ENCODE data around the gene FRMD7. TPM values are rescaled to one million over a fixed set of nuclear protein-coding genes. Genes with fewer than 3 reads are reported as not detected.

The FRMD7 gene
- total RNA-seq, 1 experiment from 2014 or later, result not detected

DNA sequence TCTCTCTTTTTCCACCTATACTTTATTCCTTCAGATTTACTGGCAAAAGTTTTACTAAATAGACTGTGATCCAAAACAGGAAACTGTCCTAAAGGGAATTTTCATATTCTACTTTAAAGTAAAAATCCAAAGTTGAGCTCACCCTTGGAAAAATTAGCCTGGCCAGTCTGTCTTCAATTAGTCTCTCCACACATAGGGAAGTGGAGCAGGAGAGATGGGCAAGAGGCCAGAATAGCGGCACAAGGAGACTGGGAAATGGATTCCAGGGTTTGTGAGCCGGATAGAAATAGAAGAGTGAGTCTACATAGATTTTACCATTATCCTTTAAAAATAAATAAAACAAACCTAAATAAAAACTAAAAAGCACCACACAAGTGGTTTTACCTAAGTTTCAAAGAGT is 16.2 kb upstream of the FRMD7 start:
- no peaks in the 10 kb centered on the region for H3K4me1 ChIP-seq (ENCODE audit: insufficient read depth, low read length, poor library complexity, severe bottlenecking)
- H3K36me3 ChIP-seq (ENCODE audit: insufficient read depth, low read length, poor library complexity, severe bottlenecking), result no peaks in the 10 kb centered on the region
- POLR2A ChIA-PET (ENCODE audit: low non-redundant PET), result no interaction called here
- intact Hi-C loops (cut with micrococcal nuclease; ENCODE audit: unreplicated experiment), result no loop called here
- no peaks in the 10 kb centered on the region for H3K9me3 ChIP-seq (ENCODE audit: low read depth, low read length, poor library complexity, severe bottlenecking)
- TF ChIP-seq EZH2 (IDR thresholded peaks at IDR 0.05; ENCODE audit: borderline replicate concordance, low read depth, low read length, poor library complexity, severe bottlenecking), result no peak
- TF ChIP-seq, protein P1, sequence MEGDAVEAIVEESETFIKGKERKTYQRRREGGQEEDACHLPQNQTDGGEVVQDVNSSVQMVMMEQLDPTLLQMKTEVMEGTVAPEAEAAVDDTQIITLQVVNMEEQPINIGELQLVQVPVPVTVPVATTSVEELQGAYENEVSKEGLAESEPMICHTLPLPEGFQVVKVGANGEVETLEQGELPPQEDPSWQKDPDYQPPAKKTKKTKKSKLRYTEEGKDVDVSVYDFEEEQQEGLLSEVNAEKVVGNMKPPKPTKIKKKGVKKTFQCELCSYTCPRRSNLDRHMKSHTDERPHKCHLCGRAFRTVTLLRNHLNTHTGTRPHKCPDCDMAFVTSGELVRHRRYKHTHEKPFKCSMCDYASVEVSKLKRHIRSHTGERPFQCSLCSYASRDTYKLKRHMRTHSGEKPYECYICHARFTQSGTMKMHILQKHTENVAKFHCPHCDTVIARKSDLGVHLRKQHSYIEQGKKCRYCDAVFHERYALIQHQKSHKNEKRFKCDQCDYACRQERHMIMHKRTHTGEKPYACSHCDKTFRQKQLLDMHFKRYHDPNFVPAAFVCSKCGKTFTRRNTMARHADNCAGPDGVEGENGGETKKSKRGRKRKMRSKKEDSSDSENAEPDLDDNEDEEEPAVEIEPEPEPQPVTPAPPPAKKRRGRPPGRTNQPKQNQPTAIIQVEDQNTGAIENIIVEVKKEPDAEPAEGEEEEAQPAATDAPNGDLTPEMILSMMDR (conservative IDR thresholded peaks at IDR 0.05; ENCODE audit: low read depth, low read length), result no peak
- no peak overlapping the region for H3K27ac ChIP-seq (ENCODE audit: low read depth, low read length, poor library complexity, severe bottlenecking)
- CTCF ChIA-PET, result no interaction called here
- H3K27me3 ChIP-seq (replicated peaks; ENCODE audit: insufficient read depth, low read depth, low read length, poor library complexity), result no peaks in the 10 kb centered on the region
- BruUV-seq (replicated peaks), result no TSS peak
- no peak overlapping the region for H3K4me3 ChIP-seq (ENCODE audit: low read depth, low read length, poor library complexity, severe bottlenecking)
- no peak for DNase-seq (ENCODE audit: low spot score)

DNA sequence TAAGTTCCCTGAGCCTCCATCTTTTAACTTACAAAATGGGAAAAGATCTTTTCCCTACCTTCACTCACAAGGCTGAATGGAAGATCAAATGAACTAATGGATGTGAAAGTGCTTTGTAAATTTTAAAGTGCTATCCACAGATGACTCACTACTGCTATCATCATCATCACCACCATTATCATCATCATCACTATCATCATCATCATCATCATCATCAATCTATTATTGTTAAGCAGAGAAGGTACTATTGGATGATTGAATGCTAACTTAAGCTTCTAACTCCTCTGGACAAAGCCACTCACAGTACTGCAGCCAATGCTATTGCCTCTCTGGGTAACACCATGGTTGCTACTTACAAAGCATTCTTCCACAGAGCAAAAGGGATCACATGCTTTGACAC is 1.9 kb downstream of the FRMD7 start:
- no peak for TF ChIP-seq EZH2 (IDR thresholded peaks at IDR 0.05; ENCODE audit: borderline replicate concordance, low read depth, low read length, poor library complexity, severe bottlenecking)
- TF ChIP-seq, protein P1 (conservative IDR thresholded peaks at IDR 0.05; ENCODE audit: low read depth, low read length), result no peak
- ChIA-PET POLR2A (ENCODE audit: low non-redundant PET) (no interaction called here), CTCF (no interaction called here)
- DNase-seq (ENCODE audit: low spot score), result no peak
- Histone ChIP-seq H3K27ac (ENCODE audit: low read depth, low read length, poor library complexity, severe bottlenecking) (no peak overlapping the region), H3K36me3 (ENCODE audit: insufficient read depth, low read length, poor library complexity, severe bottlenecking) (no peaks in the 10 kb centered on the region), H3K9me3 (ENCODE audit: low read depth, low read length, poor library complexity, severe bottlenecking) (no peaks in the 10 kb centered on the region), H3K27me3 (replicated peaks; ENCODE audit: insufficient read depth, low read depth, low read length, poor library complexity) (peaks cover 9% of the 10 kb centered on the region), H3K4me1 (ENCODE audit: insufficient read depth, low read length, poor library complexity, severe bottlenecking) (no peaks in the 10 kb centered on the region), H3K4me3 (ENCODE audit: low read depth, low read length, poor library complexity, severe bottlenecking) (no peak overlapping the region)
- no TSS peak for BruUV-seq (replicated peaks)
- intact Hi-C loops (cut with micrococcal nuclease; ENCODE audit: unreplicated experiment), result no loop called here

DNA sequence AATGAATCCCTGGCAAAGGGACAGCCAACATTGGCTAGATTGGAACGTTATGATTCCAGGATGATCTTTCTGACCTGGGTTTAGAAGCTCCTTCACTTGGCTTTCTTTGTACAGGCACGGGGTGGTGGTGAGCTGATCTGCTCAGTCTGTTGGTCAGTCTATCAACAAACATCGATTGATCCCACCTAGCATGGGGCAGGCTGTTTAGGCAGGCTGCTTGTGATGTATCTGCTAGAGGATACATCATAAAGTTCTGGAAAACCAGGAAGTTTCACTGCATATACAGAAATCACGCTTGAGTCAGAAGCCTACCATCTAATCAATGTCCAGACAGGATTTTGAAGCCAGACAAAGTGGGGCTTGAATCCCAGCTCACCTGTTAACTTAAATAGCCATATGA is 6.9 kb downstream of the FRMD7 start:
- ChIA-PET POLR2A (ENCODE audit: low non-redundant PET) (no interaction called here), CTCF (no interaction called here)
- Histone ChIP-seq H3K9me3 (ENCODE audit: low read depth, low read length, poor library complexity, severe bottlenecking) (no peaks in the 10 kb centered on the region), H3K36me3 (ENCODE audit: insufficient read depth, low read length, poor library complexity, severe bottlenecking) (no peaks in the 10 kb centered on the region), H3K4me3 (ENCODE audit: low read depth, low read length, poor library complexity, severe bottlenecking) (no peak overlapping the region), H3K27me3 (replicated peaks; ENCODE audit: insufficient read depth, low read depth, low read length, poor library complexity) (no peaks in the 10 kb centered on the region), H3K27ac (ENCODE audit: low read depth, low read length, poor library complexity, severe bottlenecking) (no peak overlapping the region), H3K4me1 (ENCODE audit: insufficient read depth, low read length, poor library complexity, severe bottlenecking) (no peaks in the 10 kb centered on the region)
- TF ChIP-seq EZH2 (IDR thresholded peaks at IDR 0.05; ENCODE audit: borderline replicate concordance, low read depth, low read length, poor library complexity, severe bottlenecking), result no peak
- TF ChIP-seq, protein P1 (conservative IDR thresholded peaks at IDR 0.05; ENCODE audit: low read depth, low read length), result no peak
- intact Hi-C loops (cut with micrococcal nuclease; ENCODE audit: unreplicated experiment), result no loop called here
- no peak for DNase-seq (ENCODE audit: low spot score)
- BruUV-seq (replicated peaks), result no TSS peak

All from A673 (cell line).